HT-29 (cell line): ENCODE results near the gene NOTCH1. TPM values are rescaled to one million over a fixed set of nuclear protein-coding genes. Genes with fewer than 3 reads are reported as not detected.

Experiments
- DNase-seq: peaks from one replicate; pipeline ENCODE4 v3.0.0-alpha.2; 2015; ENCODE audit warnings: low spot score
- total RNA-seq: library from RNA; depleted of rRNA; stranded (reverse); fragments of >200 nt; shearing (Covaris generic); gene quantifications from 2 replicates; pipeline ENCODE4 v1.2.3, GENCODE V29; 2014

The NOTCH1 gene
- total RNA-seq, 1 experiment from 2014 or later: 57.7 TPM

- no peak for DNase-seq
Measured at GRCh38 chr9:136501686-136502085, 44.2 kb downstream of the NOTCH1 start.

- DNase-seq: no peak
Measured at GRCh38 chr9:136499935-136500910, 45.6 kb downstream of the NOTCH1 start.

- DNase-seq: no peak
Measured at GRCh38 chr9:136499071-136499934, 46.5 kb downstream of the NOTCH1 start.

- no peak for DNase-seq
Measured at GRCh38 chr9:136497916-136498695, 47.7 kb downstream of the NOTCH1 start.

- no peak for DNase-seq
Measured at GRCh38 chr9:136496801-136497620, 48.8 kb downstream of the NOTCH1 start.

GRCh38 chr9:136496181-136496580 lies 49.7 kb downstream of the NOTCH1 start:
- no peak for DNase-seq

GRCh38 chr9:136495238-136495800 lies 50.5 kb downstream of the NOTCH1 start:
- DNase-seq: no peak

- no peak for DNase-seq
Measured at GRCh38 chr9:136494531-136495215, 51.2 kb downstream of the NOTCH1 start.

- DNase-seq: no peak
Measured at GRCh38 chr9:136494012-136494411, 51.8 kb downstream of the NOTCH1 start.

- no peak for DNase-seq
Measured at GRCh38 chr9:136493567-136493971, 52.3 kb downstream of the NOTCH1 start.

GRCh38 chr9:136492978-136493522 lies 52.8 kb downstream of the NOTCH1 start:
- DNase-seq: no peak

GRCh38 chr9:136489731-136490130 lies 56.1 kb downstream of the NOTCH1 start:
- no peak for DNase-seq

GRCh38 chr9:136488247-136489214 lies 57.3 kb downstream of the NOTCH1 start:
- DNase-seq: peak; percentile 82

GRCh38 chr9:136487672-136488071 lies 58.2 kb downstream of the NOTCH1 start:
- no peak for DNase-seq

GRCh38 chr9:136486823-136487620 lies 58.8 kb downstream of the NOTCH1 start:
- no peak for DNase-seq

- no peak for DNase-seq
Measured at GRCh38 chr9:136486131-136486530, 59.7 kb downstream of the NOTCH1 start.
